Activated CD8-positive, alpha-beta memory T cell treated with anti-CD3 and anti-CD28 coated beads for 36 hours (primary cell): ENCODE results near the gene TNRC6C. TPM values are rescaled to one million over a fixed set of nuclear protein-coding genes. Genes with fewer than 3 reads are reported as not detected.
"Not testable (repeated sequence)": the region's sequence is repeated elsewhere in the genome, so short reads cannot be mapped to it uniquely, and the experiment has no call there.

Experiments
- CTCF ChIA-PET: fragments of 350-600 bp; sonication (Branson Sonifier 250); formaldehyde crosslinking; loops from one replicate; lab custom pipeline; 2021; ENCODE audit warnings: antibody characterized with exemption; lab: Charles Lee
- POLR2A ChIA-PET: fragments of 350-600 bp; sonication (Branson Sonifier 250); formaldehyde crosslinking; loops from one replicate; lab custom pipeline; 2021; ENCODE audit warnings: antibody characterized with exemption; lab: Charles Lee
- total RNA-seq, 2 experiments: library from RNA; stranded (reverse); gene quantifications; one replicate each; pipeline ENCODE4 v1.2.3, GENCODE V29; 2021

The TNRC6C gene
- total RNA-seq, 2 experiments from 2014 or later = 17.9 to 21.0 TPM

GRCh38 chr17:78048346-78049292 lies 90.1 kb downstream of the TNRC6C start:
- ChIA-PET POLR2A (no interaction called here), CTCF (interaction anchor here (0.8 kb wide), 1 partner anchor 30 kb away, joined by 3 read pairs; no protein-coding TSS in a partner anchor)

- ChIA-PET CTCF (no interaction called here), POLR2A (no interaction called here)
Observed at GRCh38 chr17:78049609-78050008, 91.1 kb downstream of the TNRC6C start.

- ChIA-PET POLR2A (no interaction called here), CTCF (no interaction called here)
Observed at GRCh38 chr17:78051186-78051972, 92.9 kb downstream of the TNRC6C start.

- POLR2A ChIA-PET = no interaction called here
Observed at GRCh38 chr17:78053777-78054468, 95.4 kb downstream of the TNRC6C start.

GRCh38 chr17:78057113-78057740 lies 98.7 kb downstream of the TNRC6C start:
- POLR2A ChIA-PET = no interaction called here

More at GRCh38 chr17:78053777-78054468, 95.4 kb downstream of the TNRC6C start:
- CTCF ChIA-PET = no interaction called here

GRCh38 chr17:78058001-78058400 lies 99.5 kb downstream of the TNRC6C start:
- ChIA-PET POLR2A (no interaction called here), CTCF (no interaction called here)

More at GRCh38 chr17:78057113-78057740, 98.7 kb downstream of the TNRC6C start:
- CTCF ChIA-PET = no interaction called here

GRCh38 chr17:78058581-78058980 lies 100.1 kb downstream of the TNRC6C start:
- POLR2A ChIA-PET = no interaction called here
- CTCF ChIA-PET = no interaction called here

- CTCF ChIA-PET = no interaction called here
- POLR2A ChIA-PET = no interaction called here
Observed at GRCh38 chr17:78062596-78062995, 104.1 kb downstream of the TNRC6C start.

GRCh38 chr17:78063489-78063888 lies 105.0 kb downstream of the TNRC6C start:
- CTCF ChIA-PET = interaction anchor here (1.0 kb wide), 1 partner anchor 43 kb away, joined by 3 read pairs; no protein-coding TSS in a partner anchor
- POLR2A ChIA-PET = no interaction called here

- ChIA-PET CTCF (no interaction called here), POLR2A (no interaction called here)
Observed at GRCh38 chr17:78064708-78065107, 106.2 kb downstream of the TNRC6C start.

- CTCF ChIA-PET, POLR2A ChIA-PET: not testable (repeated sequence)
Observed at GRCh38 chr17:78066976-78067375, 108.5 kb downstream of the TNRC6C start.

GRCh38 chr17:78069695-78070094 lies 111.2 kb downstream of the TNRC6C start:
- CTCF ChIA-PET = interaction anchor here (2.6 kb wide), 1 partner anchor 50 kb away, joined by 7 read pairs; no protein-coding TSS in a partner anchor

GRCh38 chr17:78072961-78073360 lies 114.5 kb downstream of the TNRC6C start:
- POLR2A ChIA-PET = no interaction called here
- CTCF ChIA-PET = no interaction called here

More at GRCh38 chr17:78069695-78070094, 111.2 kb downstream of the TNRC6C start:
- POLR2A ChIA-PET = no interaction called here

GRCh38 chr17:78075011-78075410 lies 116.5 kb downstream of the TNRC6C start:
- POLR2A ChIA-PET = no interaction called here
- CTCF ChIA-PET = no interaction called here

- ChIA-PET CTCF (no interaction called here), POLR2A (no interaction called here)
Observed at GRCh38 chr17:78075545-78075944, 117.0 kb downstream of the TNRC6C start.

GRCh38 chr17:78079253-78079652 lies 120.8 kb downstream of the TNRC6C start:
- ChIA-PET CTCF (no interaction called here), POLR2A (no interaction called here)

GRCh38 chr17:78081551-78081950 lies 123.0 kb downstream of the TNRC6C start:
- ChIA-PET CTCF (no interaction called here), POLR2A (no interaction called here)

GRCh38 chr17:78082355-78082872 lies 123.9 kb downstream of the TNRC6C start:
- CTCF ChIA-PET = interaction anchor here (1.5 to 3.9 kb wide), 2 partner anchors 94 to 168 kb away, joined by 3 to 14 read pairs; no protein-coding TSS in a partner anchor
- POLR2A ChIA-PET = not testable (repeated sequence)

GRCh38 chr17:78082988-78083387 lies 124.5 kb downstream of the TNRC6C start:
- ChIA-PET POLR2A (no interaction called here), CTCF (interaction anchor here (1.5 to 3.9 kb wide), 3 partner anchors 63 to 168 kb away, joined by 3 to 14 read pairs (median 4); no protein-coding TSS in a partner anchor)
